Fibroblast of lung (primary cell): ENCODE data around the gene MRPL39. TPM values are rescaled to one million over a fixed set of nuclear protein-coding genes. Genes with fewer than 3 reads are reported as not detected.
"Not testable (repeated sequence)": the region's sequence is repeated elsewhere in the genome, so short reads cannot be mapped to it uniquely, and the experiment has no call there.

Experiments
- DNase-seq, 2 donors: peaks; one replicate each; pipeline versions ENCODE4 v3.0.0 to v3.0.0-alpha.2; 2010; ENCODE audit warnings: low read depth in 2 of 2
- H2AFZ ChIP-seq: 2 replicates; pipeline ENCODE4 v1.5.1; 2012; ENCODE audit warnings: low read length, control low read depth, inconsistent platforms
- H3K27ac ChIP-seq: 2 replicates; pipeline ENCODE4 v1.5.1; 2011; ENCODE audit warnings: low read length, control low read depth; ENCODE audit not compliant: insufficient read depth
- H3K27me3 ChIP-seq: 2 replicates; pipeline ENCODE4 v1.5.1; 2011; ENCODE audit warnings: mild to moderate bottlenecking, low read length; ENCODE audit not compliant: control insufficient read depth, insufficient read depth
- H3K36me3 ChIP-seq: 2 replicates; pipeline ENCODE4 v1.5.1; 2011; ENCODE audit warnings: low read length; ENCODE audit not compliant: control insufficient read depth, insufficient read depth
- H3K4me1 ChIP-seq: 2 replicates; pipeline ENCODE4 v1.5.1; 2011; ENCODE audit warnings: low read length; ENCODE audit not compliant: control insufficient read depth, insufficient read depth; ENCODE audit errors: extremely low read depth
- H3K4me2 ChIP-seq: 2 replicates; pipeline ENCODE4 v1.5.1; 2011; ENCODE audit warnings: low read length, control low read depth; ENCODE audit not compliant: insufficient read depth; ENCODE audit errors: extremely low read depth
- H3K4me3 ChIP-seq, 4 experiments: fragments of 200-600 bp in 1 of 4; sonication (generic) in 1 of 4; replicated peaks in 1 of 4; 2 replicates each; pipeline ENCODE4 v1.5.1; 2011 to 2016; ENCODE audit warnings: low read length in 4 of 4, low read depth in 3 of 4, mild to moderate bottlenecking in 3 of 4, control low read depth in 2 of 4, inconsistent platforms in 1 of 4, mixed read lengths in 1 of 4; ENCODE audit not compliant: insufficient read depth in 1 of 4; ENCODE audit errors: control extremely low read depth in 1 of 4
- H3K79me2 ChIP-seq: 2 replicates; pipeline ENCODE4 v1.5.1; 2012; ENCODE audit warnings: mild to moderate bottlenecking, low read length, inconsistent platforms; ENCODE audit not compliant: control insufficient read depth, insufficient read depth
- H3K9ac ChIP-seq: 2 replicates; pipeline ENCODE4 v1.5.1; 2011; ENCODE audit warnings: mild to moderate bottlenecking, low read length, control low read depth; ENCODE audit not compliant: insufficient read depth
- H3K9me3 ChIP-seq: 2 replicates; pipeline ENCODE4 v1.5.1; 2012; ENCODE audit warnings: low read depth, low read length; ENCODE audit not compliant: control insufficient read depth, insufficient read depth
- H4K20me1 ChIP-seq: 2 replicates; pipeline ENCODE4 v1.5.1; 2011; ENCODE audit warnings: low read length; ENCODE audit not compliant: control insufficient read depth, insufficient read depth; ENCODE audit errors: extremely low read depth
- CTCF ChIP-seq, 2 donors: IDR thresholded peaks in 1 of 2; conservative IDR thresholded peaks in 1 of 2; 1 replicate in 1 of 2; 2 replicates in 1 of 2; pipeline ENCODE4 v1.5.1; 2011 to 2012; ENCODE audit warnings: low read length in 2 of 2, control low read depth in 1 of 2, inconsistent platforms in 1 of 2, low read depth in 1 of 2, mild to moderate bottlenecking in 1 of 2
- EZH2 ChIP-seq: IDR thresholded peaks from 2 replicates; pipeline ENCODE4 v1.5.1; 2012; ENCODE audit warnings: low read length, control low read depth, mild to moderate bottlenecking; ENCODE audit errors: missing control alignments
- polyA plus RNA-seq, 2 donors: library from polyadenylated mRNA; depleted of rRNA in 1 of 2; stranded (reverse) in 1 of 2; unstranded in 1 of 2; fragments of >200 nt; gene quantifications; 2 replicates each; pipeline ENCODE4 v1.2.1, GENCODE V29; 2011 to 2012; ENCODE audit warnings: missing spikeins in 1 of 2
- total RNA-seq: library from RNA; depleted of rRNA; stranded (reverse); fragments of >200 nt; gene quantifications from 2 replicates; pipeline ENCODE4 v1.2.1, GENCODE V29; 2014

The MRPL39 gene
- total and polyA plus RNA-seq, 2 donors (not counting 1 experiment from before 2014, with no cell fraction given) = 30.5 to 34.5 TPM

GRCh38 chr21:25635310-25635709, 28.0 kb upstream of the MRPL39 start:
- no peak overlapping the region for H3K9ac ChIP-seq
- peaks cover 2% of the 10 kb centered on the region for H3K4me1 ChIP-seq
- TF ChIP-seq EZH2 (no peak), CTCF (conservative IDR thresholded peaks at IDR 0.05 in 1 of 2, IDR thresholded peaks at IDR 0.05 in 1 of 2; ENCODE audit: low read depth in 1 of 2, low read length in 2 of 2) (no peak)

GRCh38 chr21:25632296-25632695, 25.0 kb upstream of the MRPL39 start:
- Histone ChIP-seq H3K9me3 (no peaks in the 10 kb centered on the region), H3K79me2 (no peaks in the 10 kb centered on the region), H3K4me3 (no peak overlapping the region), H3K27me3 (peaks cover 9% of the 10 kb centered on the region), H3K4me1 (no peaks in the 10 kb centered on the region), H4K20me1 (no peaks in the 10 kb centered on the region), H3K9ac (no peak overlapping the region), H2AFZ (no peak overlapping the region), H3K4me2 (no peak overlapping the region), H3K27ac (no peak overlapping the region), H3K36me3 (no peaks in the 10 kb centered on the region)
- TF ChIP-seq CTCF (conservative IDR thresholded peaks at IDR 0.05 in 1 of 2, IDR thresholded peaks at IDR 0.05 in 1 of 2; ENCODE audit: low read depth in 1 of 2, low read length in 2 of 2) (no peak), EZH2 (no peak)
- DNase-seq = no peak

More at GRCh38 chr21:25635310-25635709, 28.0 kb upstream of the MRPL39 start:
- Histone ChIP-seq H3K27me3 (no peaks in the 10 kb centered on the region), H3K27ac (no peak overlapping the region), H4K20me1 (no peaks in the 10 kb centered on the region), H2AFZ (no peak overlapping the region), H3K4me2 (no peak overlapping the region), H3K36me3 (no peaks in the 10 kb centered on the region), H3K79me2 (no peaks in the 10 kb centered on the region), H3K9me3 (no peaks in the 10 kb centered on the region), H3K4me3 (no peak overlapping the region)
- DNase-seq = no peak

GRCh38 chr21:25626757-25627156, 19.5 kb upstream of the MRPL39 start:
- Histone ChIP-seq H3K27ac (no peak overlapping the region), H3K4me2 (no peak overlapping the region), H3K36me3 (no peaks in the 10 kb centered on the region), H3K9ac (no peak overlapping the region), H3K27me3 (peaks cover 9% of the 10 kb centered on the region), H3K4me3 (no peak overlapping the region), H3K4me1 (no peaks in the 10 kb centered on the region), H4K20me1 (no peaks in the 10 kb centered on the region), H3K9me3 (no peaks in the 10 kb centered on the region), H3K79me2 (no peaks in the 10 kb centered on the region), H2AFZ (no peak overlapping the region)
- DNase-seq = no peak
- no peak for TF ChIP-seq EZH2
- TF ChIP-seq CTCF (conservative IDR thresholded peaks at IDR 0.05 in 1 of 2, IDR thresholded peaks at IDR 0.05 in 1 of 2; ENCODE audit: low read depth in 1 of 2, low read length in 2 of 2) = no peak

- not testable (repeated sequence) for H3K79me2 ChIP-seq, H3K9ac ChIP-seq, H3K36me3 ChIP-seq, H3K27ac ChIP-seq, H3K27me3 ChIP-seq, H3K9me3 ChIP-seq, H3K4me3 ChIP-seq, H4K20me1 ChIP-seq, DNase-seq, H3K4me1 ChIP-seq, H3K4me2 ChIP-seq, H2AFZ ChIP-seq
Observed at GRCh38 chr21:25625776-25626555, 18.7 kb upstream of the MRPL39 start.
